Peyer's patch (tissue), 4 donors: ENCODE results near the gene C1orf226. TPM values are rescaled to one million over a fixed set of nuclear protein-coding genes. Genes with fewer than 3 reads are reported as not detected.
A peak's percentile ranks its signal among the peaks of the same experiment; 100 is the strongest.

Experiments used
- DNase-seq, 3 donors: peaks; one replicate each; pipeline ENCODE4 v3.0.0-alpha.2; 2017 to 2019
- H3K27ac ChIP-seq, 4 donors: fragments of 200-600 bp; sonication (generic); one replicate each; pipeline ENCODE4 v1.5.1; 2016 to 2019
- H3K27me3 ChIP-seq, 2 donors: fragments of 200-600 bp; sonication (generic); one replicate each; pipeline ENCODE4 v1.5.1; 2019
- H3K36me3 ChIP-seq, 3 donors: fragments of 200-600 bp; sonication (generic); one replicate each; pipeline ENCODE4 v1.5.1; 2016 to 2019
- H3K4me1 ChIP-seq, 4 donors: fragments of 200-600 bp; sonication (generic); one replicate each; pipeline ENCODE4 v1.5.1; 2016 to 2019
- H3K4me3 ChIP-seq, 4 donors: fragments of 200-600 bp; sonication (generic); 1 replicate in 3 of 4; 2 replicates in 1 of 4; pipeline ENCODE4 v1.5.1; 2016 to 2019; ENCODE audit warnings: mild to moderate bottlenecking in 1 of 4
- H3K9me3 ChIP-seq, 4 donors: fragments of 200-600 bp; sonication (generic); one replicate each; pipeline ENCODE4 v1.5.1; 2016 to 2019; ENCODE audit warnings: mild to moderate bottlenecking in 1 of 4
- CTCF ChIP-seq, 6 experiments: fragments of 450-650 bp in 4 of 6; fragments of 200-600 bp in 2 of 6; sonication (generic) in 1 of 6; IDR thresholded peaks; one replicate each; pipeline ENCODE4 v1.5.1; 2017 to 2019; ENCODE audit warnings: antibody characterized with exemption in 6 of 6, mild to moderate bottlenecking in 3 of 6, moderate library complexity in 1 of 6
- POLR2A ChIP-seq, 2 donors: fragments of 450-650 bp; IDR thresholded peaks; one replicate each; pipeline ENCODE4 v1.5.1; 2017; ENCODE audit warnings: antibody characterized with exemption in 2 of 2, mild to moderate bottlenecking in 2 of 2, moderate library complexity in 2 of 2
- total RNA-seq, 4 donors: library from RNA; depleted of rRNA; stranded (reverse); fragments of >200 nt; gene quantifications; one replicate each; pipeline ENCODE4 v1.1.0, GENCODE V29; 2016

C1orf226 gene
- total RNA-seq, 4 donors from 2014 or later = 5.0 to 36.8 (median 26.2) TPM

DNA sequence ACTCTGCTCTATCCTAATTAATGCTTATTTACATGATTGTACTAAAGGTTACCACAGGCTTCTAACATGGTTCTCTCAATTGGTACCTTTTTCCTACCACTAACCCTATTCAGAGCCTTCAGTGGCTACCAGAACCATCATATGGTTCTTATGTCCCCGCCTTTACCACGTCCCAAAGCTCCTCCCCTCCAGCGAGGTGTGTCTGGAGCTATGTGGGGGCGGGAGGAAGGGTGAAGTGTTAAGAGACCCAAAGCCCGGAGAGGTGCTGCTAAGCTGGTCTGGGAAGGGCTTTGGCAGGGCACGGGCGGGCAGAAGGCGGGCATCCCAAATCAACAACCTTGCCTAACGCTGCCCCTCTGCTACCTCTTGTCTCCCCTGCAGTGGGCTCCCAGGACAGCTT lies 14.9 kb upstream of the C1orf226 start:
- no peak for DNase-seq
- H3K9me3 ChIP-seq = no peaks in the 10 kb centered on the region
- H3K27ac ChIP-seq = no peak overlapping the region
- no peaks in the 10 kb centered on the region for H3K36me3 ChIP-seq
- TF ChIP-seq POLR2A (IDR thresholded peaks at IDR 0.05) (no peak), CTCF (IDR thresholded peaks at IDR 0.05) (no peak)
- no peaks in the 10 kb centered on the region for H3K27me3 ChIP-seq
- H3K4me1 ChIP-seq = peaks cover 0 to 9% (median 1%) of the 10 kb centered on the region in 4 donors
- H3K4me3 ChIP-seq = peak overlapping the region in 1 of 4 donors; percentile 24

DNA sequence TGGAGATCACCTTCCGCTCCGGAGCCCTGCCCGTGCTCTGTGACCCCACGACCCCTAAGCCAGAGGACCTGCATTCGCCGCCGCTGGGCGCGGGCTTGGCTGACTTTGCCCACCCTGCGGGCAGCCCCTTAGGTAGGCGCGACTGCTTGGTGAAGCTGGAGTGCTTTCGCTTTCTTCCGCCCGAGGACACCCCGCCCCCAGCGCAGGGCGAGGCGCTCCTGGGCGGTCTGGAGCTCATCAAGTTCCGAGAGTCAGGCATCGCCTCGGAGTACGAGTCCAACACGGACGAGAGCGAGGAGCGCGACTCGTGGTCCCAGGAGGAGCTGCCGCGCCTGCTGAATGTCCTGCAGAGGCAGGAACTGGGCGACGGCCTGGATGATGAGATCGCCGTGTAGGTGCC lies 14.5 kb upstream of the C1orf226 start:
- Histone ChIP-seq H3K9me3 (no peaks in the 10 kb centered on the region), H3K27me3 (no peaks in the 10 kb centered on the region), H3K36me3 (no peaks in the 10 kb centered on the region), H3K4me1 (peaks cover 0 to 13% (median 1%) of the 10 kb centered on the region in 4 donors), H3K4me3 (peak overlapping the region in 1 of 4 donors; percentile 24), H3K27ac (no peak overlapping the region)
- no peak for DNase-seq
- TF ChIP-seq CTCF (IDR thresholded peaks at IDR 0.05) = no peak

- Histone ChIP-seq H3K4me3 (no peak overlapping the region), H3K36me3 (no peaks in the 10 kb centered on the region), H3K27me3 (no peaks in the 10 kb centered on the region), H3K9me3 (no peaks in the 10 kb centered on the region), H3K4me1 (peaks cover 0 to 20% (median 4%) of the 10 kb centered on the region in 4 donors), H3K27ac (peak overlapping the region in 2 of 4 donors; percentile 25 to 31)
- DNase-seq = no peak
- TF ChIP-seq POLR2A (IDR thresholded peaks at IDR 0.05) (no peak), CTCF (IDR thresholded peaks at IDR 0.05) (no peak)
Measured at GRCh38 chr1:162367772-162368171, 13.8 kb upstream of the C1orf226 start.

GRCh38 chr1:162368451-162368850 lies 13.1 kb upstream of the C1orf226 start:
- H3K4me1 ChIP-seq = peaks cover 0 to 24% (median 5%) of the 10 kb centered on the region in 4 donors
- TF ChIP-seq CTCF (IDR thresholded peaks at IDR 0.05) (no peak), POLR2A (IDR thresholded peaks at IDR 0.05) (peak in 1 of 2 donors; percentile 22)
- no peaks in the 10 kb centered on the region for H3K27me3 ChIP-seq
- H3K9me3 ChIP-seq = no peaks in the 10 kb centered on the region
- peak in 1 of 3 donors; percentile 62 for DNase-seq
- H3K27ac ChIP-seq = peak overlapping the region in 2 of 4 donors; percentile 30 to 31
- no peaks in the 10 kb centered on the region for H3K36me3 ChIP-seq
- no peak overlapping the region for H3K4me3 ChIP-seq

DNA sequence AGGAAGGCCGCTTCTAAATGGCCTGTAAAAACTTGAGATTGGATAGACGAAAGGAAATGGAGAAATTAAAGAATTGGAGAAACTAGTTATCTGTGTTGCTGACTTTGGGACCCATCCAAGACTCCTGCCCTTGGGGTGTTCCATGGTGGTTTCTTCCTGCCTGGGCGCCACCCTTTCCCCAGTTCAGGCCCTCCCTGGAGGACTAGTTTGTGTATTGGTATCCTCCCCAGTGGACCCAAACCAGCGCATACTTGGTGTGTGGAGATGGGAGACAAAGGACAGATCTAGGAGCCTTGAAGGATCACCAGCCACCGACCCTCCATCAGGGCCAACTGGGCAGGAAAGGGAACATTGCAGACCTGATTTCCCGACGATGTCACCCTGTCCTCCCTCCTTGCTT lies 12.0 kb upstream of the C1orf226 start:
- no peak for DNase-seq
- no peaks in the 10 kb centered on the region for H3K36me3 ChIP-seq
- TF ChIP-seq POLR2A (IDR thresholded peaks at IDR 0.05) (no peak), CTCF (IDR thresholded peaks at IDR 0.05) (no peak)
- H3K4me1 ChIP-seq = peaks cover 0 to 24% (median 5%) of the 10 kb centered on the region in 4 donors
- no peak overlapping the region for H3K27ac ChIP-seq
- no peaks in the 10 kb centered on the region for H3K9me3 ChIP-seq
- no peak overlapping the region for H3K4me3 ChIP-seq
- no peaks in the 10 kb centered on the region for H3K27me3 ChIP-seq

GRCh38 chr1:162370161-162370560 lies 11.4 kb upstream of the C1orf226 start:
- peaks cover 0 to 24% (median 5%) of the 10 kb centered on the region in 4 donors for H3K4me1 ChIP-seq
- no peaks in the 10 kb centered on the region for H3K27me3 ChIP-seq
- no peak overlapping the region for H3K4me3 ChIP-seq
- H3K27ac ChIP-seq = no peak overlapping the region
- DNase-seq = no peak
- TF ChIP-seq CTCF (IDR thresholded peaks at IDR 0.05) = no peak
- TF ChIP-seq POLR2A (IDR thresholded peaks at IDR 0.05) = no peak
- no peaks in the 10 kb centered on the region for H3K36me3 ChIP-seq
- H3K9me3 ChIP-seq = no peaks in the 10 kb centered on the region
